HL-60 (cell line): ENCODE results near the gene CCL18.

Experiments used
- DNase-seq, 2 experiments: peaks; one replicate each; pipeline ENCODE4 v3.0.0-alpha.2; 2010 to 2020; ENCODE audit warnings: low read depth in 1 of 2, low spot score in 1 of 2
- H3K27ac ChIP-seq: fragments of 250-450 bp; sonication (Bioruptor Pico); replicated peaks from 2 replicates; pipeline ENCODE4 v1.5.1; 2020; ENCODE audit warnings: mild to moderate bottlenecking, moderate library complexity
- H3K27me3 ChIP-seq: fragments of 250-450 bp; sonication (Bioruptor Pico); 2 replicates; pipeline ENCODE4 v1.5.1; 2021; ENCODE audit warnings: mild to moderate bottlenecking, moderate library complexity; ENCODE audit not compliant: insufficient read depth, poor library complexity, severe bottlenecking
- H3K4me3 ChIP-seq: replicated peaks from 2 replicates; pipeline ENCODE4 v1.5.1; 2011; ENCODE audit warnings: mild to moderate bottlenecking, control low read depth, low read length; ENCODE audit not compliant: insufficient read depth
- GABPA ChIP-seq: IDR thresholded peaks from 2 replicates; pipeline ENCODE4 v1.6.1; 2012; ENCODE audit warnings: low read depth
- POLR2AphosphoS5 ChIP-seq: IDR thresholded peaks from 2 replicates; pipeline ENCODE4 v1.6.1; 2012; ENCODE audit warnings: low read depth
- REST ChIP-seq: IDR thresholded peaks from 2 replicates; pipeline ENCODE4 v1.6.1; 2012; ENCODE audit warnings: low read depth; ENCODE audit not compliant: insufficient replicate concordance
- SPI1 ChIP-seq: IDR thresholded peaks from 2 replicates; pipeline ENCODE4 v1.6.1; 2012; ENCODE audit warnings: low read depth, mild to moderate bottlenecking, borderline replicate concordance
- TF ChIP-seq, protein P1 (sequence below): IDR thresholded peaks from one replicate; pipeline ENCODE4 v1.5.1; 2011; ENCODE audit warnings: low read length, control low read depth, inconsistent platforms; ENCODE audit not compliant: insufficient read depth

CCL18 gene

GRCh38 chr17:36036235-36036634, 27.8 kb upstream of the CCL18 start:
- Histone ChIP-seq H3K27ac (peak overlapping the region; percentile 53), H3K27me3 (no peaks in the 10 kb centered on the region), H3K4me3 (no peak overlapping the region)
- TF ChIP-seq, protein P1, sequence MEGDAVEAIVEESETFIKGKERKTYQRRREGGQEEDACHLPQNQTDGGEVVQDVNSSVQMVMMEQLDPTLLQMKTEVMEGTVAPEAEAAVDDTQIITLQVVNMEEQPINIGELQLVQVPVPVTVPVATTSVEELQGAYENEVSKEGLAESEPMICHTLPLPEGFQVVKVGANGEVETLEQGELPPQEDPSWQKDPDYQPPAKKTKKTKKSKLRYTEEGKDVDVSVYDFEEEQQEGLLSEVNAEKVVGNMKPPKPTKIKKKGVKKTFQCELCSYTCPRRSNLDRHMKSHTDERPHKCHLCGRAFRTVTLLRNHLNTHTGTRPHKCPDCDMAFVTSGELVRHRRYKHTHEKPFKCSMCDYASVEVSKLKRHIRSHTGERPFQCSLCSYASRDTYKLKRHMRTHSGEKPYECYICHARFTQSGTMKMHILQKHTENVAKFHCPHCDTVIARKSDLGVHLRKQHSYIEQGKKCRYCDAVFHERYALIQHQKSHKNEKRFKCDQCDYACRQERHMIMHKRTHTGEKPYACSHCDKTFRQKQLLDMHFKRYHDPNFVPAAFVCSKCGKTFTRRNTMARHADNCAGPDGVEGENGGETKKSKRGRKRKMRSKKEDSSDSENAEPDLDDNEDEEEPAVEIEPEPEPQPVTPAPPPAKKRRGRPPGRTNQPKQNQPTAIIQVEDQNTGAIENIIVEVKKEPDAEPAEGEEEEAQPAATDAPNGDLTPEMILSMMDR: no peak
- TF ChIP-seq GABPA: no peak
- peak; percentile 98 for TF ChIP-seq SPI1
- TF ChIP-seq POLR2AphosphoS5: no peak
- TF ChIP-seq REST: no peak
- DNase-seq: peak; percentile 68 to 81

GRCh38 chr17:36048066-36048465, 16.0 kb upstream of the CCL18 start:
- no peak overlapping the region for H3K4me3 ChIP-seq
- no peak overlapping the region for H3K27ac ChIP-seq
- no peak for DNase-seq
- TF ChIP-seq SPI1 (no peak), GABPA (no peak), POLR2AphosphoS5 (no peak), REST (no peak)
- TF ChIP-seq, protein P1: no peak
- no peaks in the 10 kb centered on the region for H3K27me3 ChIP-seq

GRCh38 chr17:36049643-36050042, 14.4 kb upstream of the CCL18 start:
- H3K27ac ChIP-seq: no peak overlapping the region
- TF ChIP-seq, protein P1: no peak
- TF ChIP-seq POLR2AphosphoS5: no peak
- no peak for TF ChIP-seq REST
- no peak for TF ChIP-seq SPI1
- TF ChIP-seq GABPA: no peak

More at GRCh38 chr17:36049643-36050042, 14.4 kb upstream of the CCL18 start:
- no peak for DNase-seq
- Histone ChIP-seq H3K27me3 (no peaks in the 10 kb centered on the region), H3K4me3 (no peak overlapping the region)
